Muscle of leg (tissue), 16 donors: ENCODE results near the gene ZNF76. TPM values are rescaled to one million over a fixed set of nuclear protein-coding genes. Genes with fewer than 3 reads are reported as not detected.

Experiments used
- DNase-seq: peaks from one replicate; pipeline ENCODE4 v3.0.0; 2013
- H3K27ac ChIP-seq: one replicate; pipeline ENCODE4 v1.5.1; 2013; ENCODE audit warnings: mild to moderate bottlenecking, low read length, control low read depth
- H3K27me3 ChIP-seq: one replicate; pipeline ENCODE4 v1.6.1; 2013; ENCODE audit warnings: low read length; ENCODE audit not compliant: control insufficient read depth, insufficient read depth
- H3K36me3 ChIP-seq: one replicate; pipeline ENCODE4 v1.6.1; 2013; ENCODE audit warnings: low read length; ENCODE audit not compliant: control insufficient read depth, insufficient read depth
- H3K4me1 ChIP-seq: one replicate; pipeline ENCODE4 v1.6.1; 2013; ENCODE audit warnings: low read length; ENCODE audit not compliant: control insufficient read depth, insufficient read depth
- H3K4me3 ChIP-seq: one replicate; pipeline ENCODE4 v1.5.1; 2013; ENCODE audit warnings: low read length, control low read depth
- H3K9me3 ChIP-seq: replicated peaks from 2 replicates; pipeline ENCODE4 v1.6.1; 2013; ENCODE audit warnings: low read depth, low read length; ENCODE audit not compliant: control insufficient read depth
- WGBS: methylation state at CpG from one replicate; pipeline ENCODE4 v1.1.5; 2013; ENCODE audit warnings: missing lambda C conversion rate; ENCODE audit not compliant: insufficient coverage; 5-methylcytosine and 5-hydroxymethylcytosine counted together
- long read RNA-seq, 11 donors: transcript quantifications; one replicate each; lab custom pipeline, GENCODE V29; 2026
- polyA plus RNA-seq, 8 donors: library from polyadenylated mRNA; unstranded; fragments of 120-200 nt; gene quantifications; one replicate each; pipeline versions ENCODE4 v1.2.1 to v1.2.3, GENCODE V29; 2013; ENCODE audit warnings: inconsistent platforms in 1 of 8, low replicate concordance in 1 of 8; ENCODE audit not compliant: insufficient read length in 8 of 8, insufficient read depth in 1 of 8
- total RNA-seq: library from RNA; stranded (reverse); fragments of 120-200 nt; gene quantifications from one replicate; pipeline ENCODE4 v1.2.4, GENCODE V29; 2013

Gene ZNF76
- total RNA-seq (13.7 TPM), polyA plus RNA-seq (10 to 100 TPM; 19.1 to 37.1 (median 25.3) TPM)
- long read RNA-seq, donor 1, partial matches to known transcripts, result 0 of 1 reads
- long read RNA-seq, donor 1, other reads (novel, unspliced or antisense), result 0 of 1 reads
- long read RNA-seq, donor 2, result 0 reads
- long read RNA-seq, donor 3, partial matches to known transcripts, result 0 of 3 reads
- long read RNA-seq, donor 3, other reads (novel, unspliced or antisense), result 0 of 3 reads
- long read RNA-seq, donor 4, partial matches to known transcripts, result 0 of 1 reads
- long read RNA-seq, donor 4, other reads (novel, unspliced or antisense), result 0 of 1 reads
- long read RNA-seq, donor 5, partial matches to known transcripts, result 11 of 12 reads
- long read RNA-seq, donor 5, other reads (novel, unspliced or antisense), result 0 of 12 reads
- long read RNA-seq, donor 6, partial matches to known transcripts, result 9 of 11 reads
- long read RNA-seq, donor 6, other reads (novel, unspliced or antisense), result 0 of 11 reads
- long read RNA-seq, donor 7, partial matches to known transcripts, result 0 of 1 reads
- long read RNA-seq, donor 7, other reads (novel, unspliced or antisense), result 0 of 1 reads
- long read RNA-seq, donor 8, result 0 reads
- long read RNA-seq, donor 9, partial matches to known transcripts, result 0 of 2 reads
- long read RNA-seq, donor 9, other reads (novel, unspliced or antisense), result 0 of 2 reads
- long read RNA-seq, donor 10, partial matches to known transcripts, result 0 of 2 reads
- long read RNA-seq, donor 10, other reads (novel, unspliced or antisense), result 0 of 2 reads
- long read RNA-seq, donor 11, partial matches to known transcripts, result 0 of 2 reads
- long read RNA-seq, donor 11, other reads (novel, unspliced or antisense), result 0 of 2 reads

DNA sequence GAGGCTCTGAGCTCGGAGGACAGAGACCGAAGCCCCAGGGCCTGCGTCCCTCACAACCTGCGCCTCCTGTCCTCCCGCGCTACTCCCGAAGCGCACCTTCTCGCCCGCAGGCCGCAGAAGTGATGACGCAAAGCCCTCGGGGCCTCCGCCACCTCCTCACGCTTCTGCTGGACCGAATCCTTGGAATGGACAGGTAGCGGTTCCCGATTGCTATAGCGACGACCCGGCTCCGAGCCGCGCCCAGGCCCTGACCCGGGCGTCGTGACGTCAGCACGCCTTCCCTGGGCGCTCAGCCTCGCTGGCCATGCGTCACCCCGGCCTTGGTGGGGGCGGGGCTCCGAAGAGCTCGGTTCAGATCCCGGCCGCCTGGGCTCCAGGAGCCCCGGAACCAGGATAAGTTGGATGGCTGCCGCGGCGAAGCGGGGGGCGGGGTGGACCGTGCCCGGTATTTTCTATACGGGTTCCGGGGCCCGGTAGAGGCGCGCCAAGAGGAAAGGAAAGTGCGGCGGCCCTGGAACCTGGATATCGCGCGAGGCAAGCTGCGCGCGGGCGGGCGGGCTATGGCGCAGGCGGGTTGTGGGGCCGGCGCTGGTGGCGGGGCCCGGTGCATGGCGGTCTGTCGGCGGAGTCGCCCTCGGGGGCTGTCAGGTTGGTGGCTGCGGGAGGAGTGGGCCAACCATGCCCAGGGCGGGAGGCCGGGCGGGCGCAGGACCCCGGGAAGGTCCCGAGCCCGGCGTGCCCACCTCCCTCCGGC is at the start of gene ZNF76:
TSS of gene ZNF76 (plus strand) at position 542 of the 754 bp plus-strand sequence. CDS start 21,417 bp downstream, outside the sequence.
- peaks cover 2% of the 10 kb centered on the region for H3K36me3 ChIP-seq
- DNase-seq, result peak; percentile 99
- H3K9me3 ChIP-seq, result no peaks in the 10 kb centered on the region
- no peaks in the 10 kb centered on the region for H3K27me3 ChIP-seq
- peaks cover 10% of the 10 kb centered on the region for H3K4me1 ChIP-seq
- peak within 1 kb of the TSS; percentile 97 for H3K27ac ChIP-seq
- WGBS, result under 1% methylated on average over 80 of the region's 82 CpGs
- H3K4me3 ChIP-seq, result peak within 1 kb of the TSS; percentile 99

DNA sequence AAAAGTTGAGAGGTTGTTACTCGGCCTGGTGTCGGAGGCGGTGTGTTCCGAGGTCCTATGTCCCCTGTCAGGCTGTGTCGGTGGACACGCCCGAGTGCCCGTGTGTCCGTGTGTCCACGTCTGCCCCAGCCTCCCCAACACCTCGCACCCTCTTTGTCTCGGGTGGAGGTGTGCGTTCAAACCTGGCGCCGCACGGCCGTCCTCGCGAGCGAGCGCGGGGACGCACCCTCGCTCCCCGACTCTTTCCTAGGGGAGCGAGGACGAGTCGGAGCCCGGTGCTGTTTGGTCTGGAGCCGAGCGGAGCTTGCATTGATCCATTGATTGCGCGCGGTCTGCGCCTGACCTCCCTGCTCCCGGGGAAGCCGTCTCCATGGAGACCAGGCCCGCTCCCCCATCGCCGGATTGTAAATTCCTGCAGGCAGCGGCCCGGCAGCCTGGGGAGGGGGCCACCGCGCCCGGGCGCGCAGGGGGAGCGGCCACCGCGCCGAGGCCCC is 46.2 kb upstream of the ZNF76 start:
- Histone ChIP-seq H3K4me3 (peak overlapping the region; percentile 46), H3K27ac (no peak overlapping the region), H3K27me3 (peaks cover 84% of the 10 kb centered on the region), H3K9me3 (no peaks in the 10 kb centered on the region), H3K36me3 (no peaks in the 10 kb centered on the region), H3K4me1 (peaks cover 31% of the 10 kb centered on the region)
- 5% methylated on average over 47 of the region's 51 CpGs for WGBS
- peak; percentile 23 for DNase-seq

DNA sequence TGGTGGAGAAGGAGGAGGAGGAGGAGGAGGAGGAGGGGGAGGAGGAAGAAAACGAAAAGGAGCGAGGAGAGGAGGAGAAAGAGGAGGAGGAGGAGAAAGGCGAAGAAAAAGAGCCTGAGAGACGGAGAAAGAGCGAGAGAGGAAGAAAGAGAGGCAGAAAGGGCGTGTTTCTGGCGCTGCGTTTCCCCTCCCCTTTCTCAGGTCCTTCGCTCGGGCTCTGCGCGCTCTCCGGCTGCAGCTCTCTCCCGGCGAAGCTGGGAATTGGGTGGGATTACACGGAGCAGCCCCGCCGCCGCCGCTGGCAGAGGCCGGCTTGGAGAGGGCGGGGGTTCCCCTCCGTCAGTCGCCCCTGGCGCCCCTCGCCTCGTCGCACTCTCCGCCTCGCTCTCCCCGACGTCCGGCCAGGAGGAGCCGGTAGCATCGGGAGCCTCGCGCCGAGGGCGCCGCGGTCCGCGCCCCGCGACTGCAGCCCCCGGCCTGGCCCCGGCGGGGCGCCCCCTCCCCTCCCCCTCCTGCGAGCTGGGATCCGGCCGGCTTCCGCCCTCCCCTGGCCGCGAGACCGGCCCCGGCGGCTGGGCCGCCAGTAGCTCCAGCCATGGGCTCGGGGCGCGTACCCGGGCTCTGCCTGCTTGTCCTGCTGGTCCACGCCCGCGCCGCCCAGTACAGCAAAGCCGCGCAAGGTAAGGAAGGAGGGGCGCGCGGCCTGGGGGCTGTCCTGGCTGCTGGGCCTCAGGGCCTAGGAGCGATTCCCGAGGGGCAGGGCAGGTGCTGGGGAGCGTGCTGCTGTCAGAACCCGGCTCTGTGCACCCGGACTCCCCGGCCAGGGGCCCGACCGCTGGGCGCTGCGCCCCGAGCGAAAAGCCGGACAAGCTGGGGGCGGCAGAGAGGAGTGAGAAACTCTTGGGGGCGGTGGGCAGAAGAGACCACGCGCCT is 45.4 kb upstream of the ZNF76 start, which contains the start of gene SCUBE3:
TSS of gene SCUBE3 (plus strand) at position 133 of the 933 bp plus-strand sequence. CDS start at position 596, 463 bp downstream.
- peaks cover 77% of the 10 kb centered on the region for H3K27me3 ChIP-seq
- H3K4me1 ChIP-seq, result peaks cover 35% of the 10 kb centered on the region

DNA sequence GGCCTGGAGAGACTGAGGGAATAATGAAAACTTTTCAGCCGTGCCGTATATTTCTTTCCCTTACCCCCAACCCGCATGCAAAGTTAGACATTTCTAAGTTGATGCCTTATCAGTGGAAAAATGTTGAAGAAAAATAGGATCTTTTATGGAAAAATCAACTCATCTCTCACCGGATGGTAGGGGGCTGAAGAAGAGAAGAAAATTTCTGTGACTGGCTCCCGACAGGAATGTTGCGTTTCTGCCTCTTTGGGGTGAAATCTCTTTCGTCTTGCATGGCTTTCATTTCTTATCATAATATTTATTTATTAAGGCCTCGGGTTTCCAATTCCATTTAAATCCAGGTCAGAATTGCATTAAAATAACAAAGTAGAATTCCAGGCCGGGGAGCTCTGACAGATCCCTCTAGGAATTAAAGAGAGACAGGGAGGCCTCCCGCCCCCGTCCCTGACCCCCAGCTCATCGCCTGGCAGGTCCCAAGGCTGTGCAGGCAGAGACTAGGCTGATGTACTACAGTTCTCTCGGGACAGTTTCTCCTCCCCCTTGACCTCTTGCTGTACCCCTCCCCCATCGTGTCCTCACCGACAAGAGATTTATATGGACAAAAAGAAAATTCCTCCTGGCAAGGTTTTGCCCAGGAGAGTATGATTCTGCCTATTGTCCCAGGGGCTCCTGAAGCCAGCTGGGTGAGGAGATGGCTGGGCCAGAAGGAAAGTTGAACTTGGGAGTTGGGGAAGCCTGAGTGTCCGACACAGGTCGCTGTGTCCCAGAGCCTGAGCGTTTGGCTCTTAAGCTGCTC is 44.5 kb upstream of the ZNF76 start:
- peaks cover 73% of the 10 kb centered on the region for H3K27me3 ChIP-seq
- WGBS, result 19% methylated on average over 4 of the region's 18 CpGs

More for the DNA sequence above, 45.4 kb upstream of the ZNF76 start, which contains the start of gene SCUBE3:
- Histone ChIP-seq H3K36me3 (no peaks in the 10 kb centered on the region), H3K27ac (no peak within 1 kb of the TSS), H3K4me3 (peak within 1 kb of the TSS; percentile 46), H3K9me3 (no peaks in the 10 kb centered on the region)
- peak; percentile 73 for DNase-seq
- whole genome bisulfite sequencing, result under 1% methylated on average over 77 of the region's 89 CpGs

DNA sequence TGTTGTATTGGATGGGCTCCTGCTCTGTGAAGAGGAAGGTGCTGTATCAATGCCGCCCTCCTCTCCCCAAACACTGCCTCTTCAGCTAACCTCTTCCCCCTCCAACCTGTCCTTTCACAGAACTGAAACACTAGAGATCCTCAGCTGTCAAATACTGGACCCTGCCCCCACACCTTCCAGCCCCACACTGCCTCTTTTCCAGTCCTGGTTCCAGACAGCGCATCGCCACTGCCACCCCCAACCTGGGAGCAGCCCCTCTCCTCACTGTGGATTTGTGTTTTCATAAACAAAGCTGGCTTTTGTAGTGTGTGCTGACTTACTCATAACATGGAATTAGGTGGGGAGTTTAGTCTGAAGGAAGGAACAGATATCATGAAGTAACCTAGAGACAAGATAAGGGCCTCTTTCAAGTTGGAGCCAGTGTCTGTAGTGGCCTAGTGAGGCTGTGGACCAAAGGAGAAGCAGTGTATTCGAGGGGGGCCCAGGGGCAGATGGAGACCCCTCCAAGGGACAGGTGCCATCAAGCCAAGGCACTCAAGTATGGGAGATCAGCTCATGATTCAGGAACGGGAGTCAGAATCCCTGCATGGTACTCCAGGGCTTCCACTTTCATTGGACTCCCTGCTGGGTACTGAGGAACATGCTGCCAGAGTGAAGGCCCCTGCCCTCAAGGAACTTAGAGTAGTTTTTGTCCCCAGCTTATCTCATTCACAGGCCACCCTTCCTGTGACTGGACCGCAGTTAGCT is 43.7 kb upstream of the ZNF76 start:
- WGBS, result 68% methylated on average over 3 of the region's 6 CpGs
- peaks cover 35% of the 10 kb centered on the region for H3K4me1 ChIP-seq
- no peaks in the 10 kb centered on the region for H3K36me3 ChIP-seq

More for the DNA sequence above, 44.5 kb upstream of the ZNF76 start:
- Histone ChIP-seq H3K4me1 (peaks cover 35% of the 10 kb centered on the region), H3K27ac (no peak overlapping the region), H3K4me3 (no peak overlapping the region), H3K9me3 (no peaks in the 10 kb centered on the region), H3K36me3 (no peaks in the 10 kb centered on the region)
- DNase-seq, result no peak

DNA sequence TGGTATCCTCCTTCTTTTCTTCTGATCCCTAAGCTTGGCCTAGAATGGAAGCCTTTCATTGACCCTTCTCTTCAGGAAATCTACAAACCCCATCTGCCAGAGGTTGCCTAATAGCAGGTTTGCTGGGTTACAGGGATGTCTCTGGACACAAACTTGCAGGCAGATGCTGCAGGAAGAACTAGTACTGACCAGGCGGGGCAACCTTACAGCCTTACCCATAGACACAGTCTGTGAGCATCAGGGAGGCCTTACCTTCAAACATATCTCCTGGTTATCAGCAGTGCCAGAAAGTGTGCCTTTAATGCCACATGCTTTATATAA is 43.2 kb upstream of the ZNF76 start:
- peaks cover 35% of the 10 kb centered on the region for H3K4me1 ChIP-seq
- DNase-seq, result no peak

More for the DNA sequence above, 43.7 kb upstream of the ZNF76 start:
- Histone ChIP-seq H3K4me3 (no peak overlapping the region), H3K27ac (no peak overlapping the region), H3K9me3 (no peaks in the 10 kb centered on the region), H3K27me3 (peaks cover 72% of the 10 kb centered on the region)
- no peak for DNase-seq

DNA sequence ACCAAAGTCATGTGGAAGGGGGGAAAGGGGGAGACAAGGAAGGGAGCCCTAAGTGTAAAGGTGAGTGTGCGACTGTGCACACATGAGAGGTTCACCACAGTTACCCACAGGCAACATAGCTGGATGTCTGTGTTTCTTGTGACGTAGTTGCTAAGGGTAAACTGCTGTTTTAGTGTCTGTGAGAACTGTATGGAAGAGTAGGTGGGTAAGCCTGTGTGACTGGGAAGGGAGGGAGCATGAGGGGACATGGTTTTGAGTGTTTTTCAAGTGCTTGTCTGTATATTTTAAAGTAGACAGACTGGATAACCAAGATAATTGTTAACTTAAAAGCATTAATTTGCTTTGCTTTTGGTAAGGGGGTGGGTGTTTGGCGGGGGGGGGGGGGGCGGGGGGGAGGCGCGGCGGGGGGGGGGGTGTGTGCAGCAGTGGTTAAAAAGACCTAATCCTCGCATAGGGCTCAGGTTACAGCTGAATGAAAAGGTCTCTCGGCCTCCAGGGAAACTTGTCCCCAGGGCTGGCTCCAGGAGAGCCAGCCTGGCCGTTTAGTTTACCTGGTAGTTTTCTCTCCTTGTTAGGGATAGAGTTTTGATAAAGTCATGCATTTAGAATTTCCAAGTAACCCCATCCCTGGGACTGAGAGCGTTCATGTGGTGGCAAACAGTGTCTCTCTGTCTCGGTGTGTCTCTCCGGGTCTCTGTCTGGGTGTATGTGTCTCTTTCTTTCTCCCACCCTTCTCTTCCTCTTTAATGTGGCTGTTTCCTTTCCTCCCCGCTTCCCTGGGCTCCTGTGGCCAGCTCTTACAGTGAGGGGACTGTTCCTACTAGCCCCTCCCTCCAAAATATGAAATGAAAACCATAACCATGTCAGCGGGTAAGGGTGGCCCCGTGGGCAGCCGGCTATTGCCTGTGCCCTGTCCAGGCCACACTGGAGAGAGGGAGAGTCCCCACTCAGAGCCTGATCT is 42.4 kb upstream of the ZNF76 start:
- Histone ChIP-seq H3K4me1 (peaks cover 35% of the 10 kb centered on the region), H3K27me3 (peaks cover 60% of the 10 kb centered on the region), H3K27ac (no peak overlapping the region), H3K4me3 (no peak overlapping the region), H3K36me3 (no peaks in the 10 kb centered on the region), H3K9me3 (no peaks in the 10 kb centered on the region)
- WGBS, result 45% methylated on average over 3 of the region's 17 CpGs
- DNase-seq, result no peak

More for the DNA sequence above, 43.2 kb upstream of the ZNF76 start:
- H3K4me3 ChIP-seq, result no peak overlapping the region
- peaks cover 67% of the 10 kb centered on the region for H3K27me3 ChIP-seq
- H3K36me3 ChIP-seq, result no peaks in the 10 kb centered on the region
- WGBS, result no CpG with 5 or more reads among the region's 1 CpG
- H3K9me3 ChIP-seq, result no peaks in the 10 kb centered on the region
- H3K27ac ChIP-seq, result no peak overlapping the region
